Neuron (in vitro differentiated cells): ENCODE data around the gene GRID1.

ENCODE experiments used
- H2AFZ ChIP-seq: one replicate; pipeline ENCODE4 v1.6.1; 2013; ENCODE audit warnings: low read depth, mild to moderate bottlenecking, inconsistent platforms, low read length, moderate library complexity
- H3K27me3 ChIP-seq: one replicate; pipeline ENCODE4 v1.6.1; 2013; ENCODE audit warnings: low read length; ENCODE audit not compliant: insufficient read depth
- H3K36me3 ChIP-seq: one replicate; pipeline ENCODE4 v1.6.1; 2013; ENCODE audit warnings: low read length; ENCODE audit not compliant: insufficient read depth
- H3K4me1 ChIP-seq: one replicate; pipeline ENCODE4 v1.6.1; 2013; ENCODE audit warnings: low read length; ENCODE audit not compliant: insufficient read depth
- H3K4me3 ChIP-seq: 2 replicates; pipeline ENCODE4 v1.5.1; 2013; ENCODE audit warnings: mild to moderate bottlenecking, low read length, moderate library complexity
- H3K9me3 ChIP-seq: one replicate; pipeline ENCODE4 v1.6.1; 2013; ENCODE audit warnings: low read length

Gene GRID1

DNA sequence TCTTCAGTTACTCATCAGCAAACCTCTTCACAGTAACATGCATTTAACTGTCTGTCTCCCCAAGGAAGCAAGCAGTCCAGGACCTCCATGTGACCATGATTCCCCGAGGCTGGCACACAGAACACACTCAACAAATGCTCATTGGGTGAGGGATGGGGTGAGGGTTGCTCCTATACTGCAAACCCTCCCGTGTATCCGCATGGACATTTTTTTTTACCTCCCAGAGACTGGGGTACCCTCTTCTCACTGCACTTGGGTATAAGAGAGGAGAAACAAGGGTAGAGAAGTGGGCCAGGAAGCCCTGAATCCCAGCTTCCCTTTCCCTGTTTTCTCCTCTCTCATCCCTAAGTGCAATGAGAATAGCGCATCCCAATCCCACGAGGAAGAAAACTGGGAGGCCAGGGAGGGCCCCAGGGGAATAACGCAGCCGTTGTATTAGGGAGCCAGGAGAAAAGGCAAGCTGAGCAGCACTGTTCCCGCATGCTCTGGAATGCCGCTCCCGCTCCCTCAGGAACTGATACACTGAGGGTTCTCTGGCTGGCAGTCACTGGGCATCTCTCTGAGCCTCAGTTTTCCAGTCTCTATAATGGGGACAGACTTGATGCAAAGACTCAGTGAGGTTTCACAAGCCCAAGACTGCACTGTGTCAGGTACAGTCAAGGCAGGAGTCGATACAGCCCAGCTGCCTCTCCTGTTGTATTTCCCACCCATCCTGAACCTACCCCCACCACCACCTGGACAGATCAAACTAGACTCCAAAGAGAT is 134.6 kb downstream of the GRID1 start:
- H3K9me3 ChIP-seq = no peaks in the 10 kb centered on the region
- peaks cover 9% of the 10 kb centered on the region for H3K4me1 ChIP-seq
- no peak overlapping the region for H3K4me3 ChIP-seq
- no peaks in the 10 kb centered on the region for H3K36me3 ChIP-seq
- no peak overlapping the region for H2AFZ ChIP-seq
- no peaks in the 10 kb centered on the region for H3K27me3 ChIP-seq

DNA sequence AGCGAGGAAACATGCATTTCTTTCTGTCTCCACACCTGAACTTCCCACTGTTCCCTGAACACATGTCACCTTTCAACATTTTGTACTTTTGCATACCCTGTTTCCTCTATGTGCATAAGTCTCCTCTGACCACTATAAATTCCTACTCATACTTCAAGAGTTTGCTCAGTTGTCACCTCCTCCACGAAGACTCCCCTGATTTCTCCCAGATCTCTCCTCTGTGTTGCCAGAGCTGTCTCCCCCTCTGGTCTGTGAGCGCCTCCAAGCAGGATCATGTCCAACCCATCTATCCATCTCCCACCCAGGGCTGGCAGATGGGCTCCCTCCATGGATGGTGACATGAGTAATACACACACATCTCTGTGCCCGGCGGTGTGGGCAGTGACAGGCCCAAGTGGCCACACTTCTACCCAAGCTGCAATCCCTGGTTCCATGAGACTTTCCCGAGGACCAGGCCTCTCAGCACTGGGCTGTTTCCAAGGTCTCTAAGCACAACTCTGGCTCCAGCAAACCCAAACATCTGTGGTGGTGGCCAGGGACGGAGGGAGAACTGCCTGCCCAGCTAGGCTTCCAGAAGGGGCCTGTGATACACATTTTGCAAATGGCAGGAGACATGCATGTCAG is 135.9 kb downstream of the GRID1 start:
- Histone ChIP-seq H3K27me3 (no peaks in the 10 kb centered on the region), H3K9me3 (no peaks in the 10 kb centered on the region), H3K4me3 (no peak overlapping the region), H3K36me3 (no peaks in the 10 kb centered on the region), H2AFZ (no peak overlapping the region), H3K4me1 (peaks cover 9% of the 10 kb centered on the region)

DNA sequence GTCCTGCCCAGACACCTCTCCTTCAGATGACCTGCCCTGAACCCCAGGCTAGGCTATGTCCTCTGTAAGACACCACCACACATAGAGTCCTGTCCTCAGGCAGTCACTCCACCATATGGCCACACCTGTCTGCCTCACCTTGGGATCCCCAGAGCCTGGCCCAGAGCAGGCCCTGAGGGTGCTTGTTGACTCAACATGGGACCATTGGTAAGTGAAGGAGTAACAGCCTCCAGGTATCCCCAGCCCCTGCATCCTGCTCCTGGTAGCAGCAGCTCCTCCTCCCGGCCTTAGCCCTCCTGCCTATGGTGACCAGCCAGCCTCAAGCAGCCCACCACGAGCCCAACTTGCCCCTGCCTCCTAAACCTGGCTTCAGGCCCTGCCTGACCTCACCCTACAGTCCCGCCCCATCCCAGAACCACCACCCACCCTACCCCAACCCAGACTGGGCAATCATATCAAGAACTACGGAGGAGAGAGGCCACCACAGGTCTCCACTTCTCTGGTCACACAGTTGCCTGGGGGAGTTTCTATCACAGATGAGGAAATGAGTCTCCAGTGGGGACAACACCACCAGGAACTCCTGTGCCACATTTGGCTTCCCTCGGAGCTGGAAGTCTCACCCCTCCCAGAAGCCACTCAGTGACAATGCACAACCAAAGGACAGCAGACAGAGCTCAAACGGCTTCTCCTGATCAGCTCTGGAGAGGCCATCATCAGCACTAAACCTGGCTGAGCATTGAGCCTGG is 136.6 kb downstream of the GRID1 start:
- Histone ChIP-seq H3K4me3 (no peak overlapping the region), H3K36me3 (no peaks in the 10 kb centered on the region), H2AFZ (no peak overlapping the region), H3K4me1 (peaks cover 9% of the 10 kb centered on the region), H3K9me3 (no peaks in the 10 kb centered on the region), H3K27me3 (no peaks in the 10 kb centered on the region)

DNA sequence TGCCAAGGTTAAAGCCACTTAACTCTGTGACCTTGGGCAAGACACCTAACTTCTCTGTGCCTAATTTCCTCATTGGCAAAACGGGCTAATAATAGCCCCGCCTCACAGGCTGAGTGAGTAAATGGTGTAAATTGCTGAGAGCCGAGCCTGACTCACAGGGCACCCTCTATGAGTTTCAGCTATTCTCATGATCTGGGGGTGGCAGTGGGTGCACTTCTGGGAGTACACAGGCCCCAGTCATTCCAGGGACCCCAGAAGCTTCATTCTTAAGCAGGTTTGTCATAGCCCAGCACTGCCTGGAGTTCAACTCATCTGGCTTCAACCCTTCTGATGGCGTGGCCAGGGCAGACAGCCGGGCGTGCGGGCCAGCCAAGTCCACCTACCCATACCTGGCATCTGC is 137.2 kb downstream of the GRID1 start:
- H3K4me1 ChIP-seq = peaks cover 5% of the 10 kb centered on the region
- no peak overlapping the region for H3K4me3 ChIP-seq
- no peaks in the 10 kb centered on the region for H3K9me3 ChIP-seq
- H2AFZ ChIP-seq = no peak overlapping the region
- no peaks in the 10 kb centered on the region for H3K27me3 ChIP-seq
- H3K36me3 ChIP-seq = no peaks in the 10 kb centered on the region

DNA sequence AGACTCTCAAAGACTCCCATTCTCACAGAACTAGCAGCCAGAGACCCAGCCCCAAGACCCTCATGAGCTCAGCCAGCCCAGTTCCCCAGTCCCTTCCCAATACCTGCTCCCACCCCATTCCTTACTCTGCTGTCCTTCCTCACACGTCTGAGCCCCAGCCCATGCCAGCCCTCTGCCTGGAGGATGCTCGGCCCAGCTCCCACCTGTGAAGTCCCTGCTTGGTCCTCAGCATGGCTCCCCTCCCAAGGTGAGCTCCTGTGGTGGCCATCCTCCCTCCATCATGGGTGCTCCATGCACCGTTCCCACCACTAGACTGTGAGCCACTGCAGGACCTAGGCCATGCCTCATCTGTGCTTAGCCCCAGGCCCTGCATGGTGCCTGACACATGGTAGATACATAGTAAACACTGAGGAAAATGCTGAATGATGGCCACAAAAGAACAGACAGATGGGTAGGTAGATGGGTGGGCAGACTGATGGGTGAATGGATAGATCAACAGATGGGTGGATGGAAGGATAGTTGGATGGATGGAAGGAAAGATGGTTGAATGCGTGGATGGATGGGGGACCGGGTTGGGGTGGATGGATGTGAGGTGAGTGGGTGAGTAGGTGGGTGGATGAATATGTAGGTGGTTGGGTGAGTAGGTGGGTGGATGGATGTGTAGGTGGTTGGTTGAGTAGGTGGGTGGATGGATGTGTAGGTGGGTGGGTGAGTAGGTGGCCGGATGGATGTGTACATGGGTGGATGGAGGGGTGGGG is 138.9 kb downstream of the GRID1 start:
- Histone ChIP-seq H3K4me1 (no peaks in the 10 kb centered on the region), H3K4me3 (no peak overlapping the region), H3K27me3 (no peaks in the 10 kb centered on the region), H2AFZ (no peak overlapping the region), H3K9me3 (no peaks in the 10 kb centered on the region), H3K36me3 (no peaks in the 10 kb centered on the region)

DNA sequence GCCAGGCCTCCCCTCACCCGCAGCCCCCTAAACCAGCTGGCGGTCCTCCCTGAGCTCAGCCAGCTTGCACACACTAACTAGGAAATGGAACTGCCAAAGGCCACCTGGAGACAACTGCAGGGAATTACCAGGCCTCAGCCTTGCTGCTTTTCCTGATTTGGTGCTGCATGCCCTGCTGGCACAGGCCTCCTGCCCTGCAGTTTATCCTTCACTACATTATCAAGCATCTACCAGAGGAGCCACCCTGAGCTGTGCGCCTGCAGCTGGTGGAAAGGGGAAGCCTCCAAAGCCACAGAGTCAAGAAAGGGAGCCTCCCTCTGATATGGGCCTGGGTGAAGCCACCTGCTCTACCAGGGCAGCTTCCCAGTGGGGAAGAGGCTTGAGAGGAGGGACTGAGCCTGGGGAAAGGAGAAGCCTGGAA is 139.8 kb downstream of the GRID1 start:
- Histone ChIP-seq H3K4me1 (no peaks in the 10 kb centered on the region), H3K4me3 (no peak overlapping the region), H2AFZ (no peak overlapping the region), H3K9me3 (no peaks in the 10 kb centered on the region), H3K27me3 (no peaks in the 10 kb centered on the region), H3K36me3 (no peaks in the 10 kb centered on the region)

DNA sequence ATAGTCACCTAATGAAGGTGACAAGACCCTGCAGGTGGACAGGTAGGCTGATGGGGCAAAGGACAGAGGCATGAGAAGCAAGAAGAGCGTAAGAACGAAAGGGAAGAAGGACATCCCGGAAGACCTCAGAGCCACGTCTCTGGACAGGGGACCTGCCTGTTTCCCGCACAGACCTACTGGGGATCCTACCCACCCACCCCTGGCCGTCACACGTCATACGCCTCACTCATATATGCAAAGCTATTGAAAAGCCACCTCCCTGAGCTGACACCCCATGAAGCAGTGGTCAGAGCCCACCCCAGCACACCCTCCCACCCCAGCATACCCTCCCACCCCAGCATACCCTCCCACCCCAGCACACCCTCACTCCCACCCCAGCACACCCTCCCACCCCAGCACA is 140.6 kb downstream of the GRID1 start:
- Histone ChIP-seq H3K9me3 (no peaks in the 10 kb centered on the region), H3K4me3 (no peak overlapping the region), H3K27me3 (no peaks in the 10 kb centered on the region), H3K36me3 (no peaks in the 10 kb centered on the region), H3K4me1 (no peaks in the 10 kb centered on the region), H2AFZ (no peak overlapping the region)

DNA sequence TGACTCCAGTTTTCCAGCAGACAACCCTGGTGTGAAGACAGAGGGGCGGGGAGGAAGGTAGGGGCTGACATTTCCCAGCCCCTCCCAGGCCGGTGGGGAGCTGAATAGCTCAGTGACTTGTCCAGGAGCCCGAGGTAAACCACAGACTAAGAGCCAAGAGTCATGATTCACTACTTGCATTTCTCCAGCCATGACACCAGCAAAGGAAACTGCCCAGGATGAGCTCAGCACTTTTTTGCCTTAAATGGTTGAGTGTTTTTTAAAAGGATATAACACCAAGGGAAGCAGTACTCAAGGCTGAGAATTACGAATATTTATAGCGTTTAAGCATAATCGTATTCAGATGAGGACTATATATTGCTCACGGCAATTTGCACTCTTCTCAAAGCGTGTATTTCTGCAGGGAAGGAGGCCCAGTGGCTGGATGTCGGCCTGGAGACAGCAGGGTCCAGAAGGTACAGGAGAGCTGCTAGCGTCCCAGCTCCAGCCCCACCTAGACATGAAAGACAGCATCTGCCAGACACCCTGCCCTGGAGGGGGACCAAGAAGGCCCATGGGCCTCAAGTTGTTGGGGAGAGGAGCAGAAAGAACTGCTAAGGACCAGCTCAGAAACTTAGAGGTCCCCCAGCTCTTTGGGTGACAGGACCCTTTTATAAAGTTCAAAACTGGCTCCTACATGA is 141.4 kb downstream of the GRID1 start:
- Histone ChIP-seq H3K9me3 (no peaks in the 10 kb centered on the region), H3K27me3 (no peaks in the 10 kb centered on the region), H3K4me1 (no peaks in the 10 kb centered on the region), H3K36me3 (no peaks in the 10 kb centered on the region), H2AFZ (no peak overlapping the region), H3K4me3 (no peak overlapping the region)

DNA sequence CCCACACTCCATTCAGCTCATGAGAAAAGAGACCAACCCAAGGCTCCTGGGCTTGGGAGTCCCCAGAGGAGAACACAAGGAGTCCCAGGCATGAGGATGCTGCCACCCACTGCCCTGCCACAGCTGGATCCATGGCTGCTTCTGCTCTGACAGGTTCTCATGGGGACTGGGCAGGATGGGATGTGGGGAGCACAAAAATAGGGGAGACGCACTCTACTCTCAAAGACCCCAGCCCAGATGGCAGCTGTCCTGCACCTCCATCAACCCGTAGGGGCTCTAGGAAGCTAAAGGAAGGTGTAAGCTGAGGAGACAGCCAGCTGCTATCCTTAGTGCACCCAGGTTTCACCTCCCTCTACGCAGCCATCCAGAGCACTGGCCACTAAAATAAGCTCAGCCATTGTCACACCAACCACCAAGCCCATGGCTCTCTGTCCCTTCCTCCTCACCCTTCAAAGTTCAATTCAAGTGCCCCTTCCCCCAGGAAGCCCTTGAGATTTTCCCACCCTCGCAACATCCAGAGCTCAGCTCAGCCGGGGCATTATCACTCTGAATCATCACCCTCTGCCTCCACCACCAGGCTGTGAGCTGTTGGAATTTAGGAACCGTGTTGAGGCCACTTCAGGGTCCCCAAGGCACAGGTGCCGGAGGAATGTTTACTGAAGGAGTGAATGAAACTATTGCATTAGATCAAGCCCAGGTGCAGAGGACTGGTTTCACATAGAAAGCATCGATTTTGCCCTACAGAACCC is 142.1 kb downstream of the GRID1 start:
- no peak overlapping the region for H2AFZ ChIP-seq
- H3K4me3 ChIP-seq = no peak overlapping the region
- no peaks in the 10 kb centered on the region for H3K9me3 ChIP-seq
- H3K27me3 ChIP-seq = no peaks in the 10 kb centered on the region
- no peaks in the 10 kb centered on the region for H3K4me1 ChIP-seq
- H3K36me3 ChIP-seq = no peaks in the 10 kb centered on the region

DNA sequence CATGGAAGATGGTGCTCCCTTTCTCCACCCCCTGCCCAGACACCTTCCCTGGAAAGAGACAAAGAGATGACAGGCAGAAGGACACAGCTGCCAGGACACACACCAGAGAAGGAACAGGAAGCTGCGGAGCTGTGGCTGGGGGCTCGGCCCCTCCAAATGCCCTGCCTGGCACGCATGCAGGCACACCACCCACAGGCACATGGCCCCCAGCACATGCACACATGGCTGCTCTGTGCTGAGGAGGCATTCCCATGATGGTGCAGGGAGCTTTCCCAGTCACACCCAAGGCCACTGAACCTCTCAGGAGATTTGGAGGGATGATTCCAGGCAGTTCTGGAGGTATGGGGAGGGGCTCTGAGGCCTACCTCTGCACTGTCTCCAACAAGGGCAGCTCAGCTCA is 143.3 kb downstream of the GRID1 start:
- H3K4me1 ChIP-seq = no peaks in the 10 kb centered on the region
- no peak overlapping the region for H2AFZ ChIP-seq
- no peaks in the 10 kb centered on the region for H3K27me3 ChIP-seq

DNA sequence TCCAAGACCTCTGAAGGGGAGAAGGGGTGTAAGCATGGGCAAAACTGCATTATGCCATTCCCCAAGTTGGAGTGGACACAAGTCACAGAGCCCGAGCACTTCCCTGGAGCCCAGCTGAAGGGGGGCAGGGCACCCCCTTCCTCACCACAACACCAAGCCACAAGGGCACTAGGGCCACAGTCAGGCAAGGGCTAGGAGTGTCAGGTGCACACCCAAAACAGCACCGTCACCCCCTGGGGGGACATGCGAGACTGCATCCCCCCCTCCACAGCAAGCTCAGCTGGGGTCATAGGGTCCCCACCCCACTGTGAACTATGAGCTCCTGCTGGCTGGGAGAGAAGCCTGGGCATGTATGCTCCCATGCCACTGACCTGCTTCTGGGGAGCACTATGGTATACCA is 143.9 kb downstream of the GRID1 start:
- H2AFZ ChIP-seq = no peak overlapping the region
- H3K9me3 ChIP-seq = no peaks in the 10 kb centered on the region
- H3K4me1 ChIP-seq = no peaks in the 10 kb centered on the region
- H3K27me3 ChIP-seq = no peaks in the 10 kb centered on the region
- H3K4me3 ChIP-seq = no peak overlapping the region
- H3K36me3 ChIP-seq = no peaks in the 10 kb centered on the region

More for the DNA sequence above, 143.3 kb downstream of the GRID1 start:
- Histone ChIP-seq H3K9me3 (no peaks in the 10 kb centered on the region), H3K4me3 (no peak overlapping the region), H3K36me3 (no peaks in the 10 kb centered on the region)

DNA sequence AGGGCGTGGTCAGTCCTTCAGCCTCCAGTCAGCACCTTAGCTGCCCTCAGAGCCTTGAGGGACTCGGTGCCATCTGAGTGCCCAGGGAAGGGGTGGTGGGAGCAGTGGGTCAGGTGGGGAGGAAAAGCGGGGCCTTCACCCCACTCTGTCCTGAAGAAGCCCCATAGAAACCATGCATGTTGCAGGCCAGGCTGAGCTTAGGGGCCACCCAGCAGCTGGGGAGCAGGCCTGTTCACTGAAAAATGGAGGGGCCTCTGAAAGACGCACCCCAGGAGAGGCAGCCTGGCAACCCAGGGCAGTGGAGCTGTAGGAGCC is 144.3 kb downstream of the GRID1 start:
- H2AFZ ChIP-seq = no peak overlapping the region
- no peaks in the 10 kb centered on the region for H3K9me3 ChIP-seq
- H3K36me3 ChIP-seq = no peaks in the 10 kb centered on the region
- no peaks in the 10 kb centered on the region for H3K4me1 ChIP-seq
- no peaks in the 10 kb centered on the region for H3K27me3 ChIP-seq
- H3K4me3 ChIP-seq = no peak overlapping the region
